ENCODE data around the gene GPRIN2.
"Not testable (repeated sequence)": the region's sequence is repeated elsewhere in the genome, so short reads cannot be mapped to it uniquely, and the experiment has no call there.

The GPRIN2 gene

GRCh38 chr10:46538155-46538554 is 18.3 kb downstream of the GPRIN2 start:
- in situ Hi-C loops (cut with MboI; ENCODE audit: low sequenced_read_pairs), result no loop called here

- in situ Hi-C loops (cut with MboI; ENCODE audit: low sequenced_read_pairs), result no loop called here
Measured at GRCh38 chr10:46537309-46537708, 19.1 kb downstream of the GPRIN2 start.

- in situ Hi-C loops (cut with MboI; ENCODE audit: low sequenced_read_pairs), result no loop called here
Measured at GRCh38 chr10:46536781-46537180, 19.7 kb downstream of the GPRIN2 start.

- in situ Hi-C loops (cut with MboI; ENCODE audit: low sequenced_read_pairs), result no loop called here
Measured at GRCh38 chr10:46536171-46536570, 20.3 kb downstream of the GPRIN2 start.

GRCh38 chr10:46534828-46535524 is 21.5 kb downstream of the GPRIN2 start:
- in situ Hi-C loops (cut with MboI; ENCODE audit: low sequenced_read_pairs), result no loop called here

GRCh38 chr10:46532256-46532655 is 24.2 kb downstream of the GPRIN2 start:
- in situ Hi-C loops (cut with MboI; ENCODE audit: low sequenced_read_pairs), result not testable (repeated sequence)

GRCh38 chr10:46530249-46531186 is 25.9 kb downstream of the GPRIN2 start:
- in situ Hi-C loops (cut with MboI; ENCODE audit: low sequenced_read_pairs), result no loop called here

- in situ Hi-C loops (cut with MboI; ENCODE audit: low sequenced_read_pairs), result not testable (repeated sequence)
Measured at GRCh38 chr10:46529742-46530141, 26.7 kb downstream of the GPRIN2 start.

GRCh38 chr10:46528675-46529615 is 27.5 kb downstream of the GPRIN2 start:
- in situ Hi-C loops (cut with MboI; ENCODE audit: low sequenced_read_pairs), result no loop called here

- in situ Hi-C loops (cut with MboI; ENCODE audit: low sequenced_read_pairs), result no loop called here
Measured at GRCh38 chr10:46528171-46528671, 28.2 kb downstream of the GPRIN2 start.

- in situ Hi-C loops (cut with MboI; ENCODE audit: low sequenced_read_pairs), result no loop called here
Measured at GRCh38 chr10:46527241-46527811, 29.1 kb downstream of the GPRIN2 start.

GRCh38 chr10:46526682-46527038 is 29.8 kb downstream of the GPRIN2 start:
- in situ Hi-C loops (cut with MboI; ENCODE audit: low sequenced_read_pairs), result no loop called here

GRCh38 chr10:46525824-46526681 is 30.4 kb downstream of the GPRIN2 start:
- in situ Hi-C loops (cut with MboI; ENCODE audit: low sequenced_read_pairs), result no loop called here

GRCh38 chr10:46525177-46525823 is 31.2 kb downstream of the GPRIN2 start:
- in situ Hi-C loops (cut with MboI; ENCODE audit: low sequenced_read_pairs), result no loop called here

GRCh38 chr10:46524472-46525176 is 31.8 kb downstream of the GPRIN2 start:
- in situ Hi-C loops (cut with MboI; ENCODE audit: low sequenced_read_pairs), result no loop called here

GRCh38 chr10:46523962-46524471 is 32.4 kb downstream of the GPRIN2 start:
- in situ Hi-C loops (cut with MboI; ENCODE audit: low sequenced_read_pairs), result no loop called here

GRCh38 chr10:46523119-46523961 is 33.1 kb downstream of the GPRIN2 start:
- in situ Hi-C loops (cut with MboI; ENCODE audit: low sequenced_read_pairs), result no loop called here

All from HL-60/S4 (cell line).